ENCODE results near the gene SKI.
A peak's percentile ranks its signal among the peaks of the same experiment; 100 is the strongest.

SKI gene

DNA sequence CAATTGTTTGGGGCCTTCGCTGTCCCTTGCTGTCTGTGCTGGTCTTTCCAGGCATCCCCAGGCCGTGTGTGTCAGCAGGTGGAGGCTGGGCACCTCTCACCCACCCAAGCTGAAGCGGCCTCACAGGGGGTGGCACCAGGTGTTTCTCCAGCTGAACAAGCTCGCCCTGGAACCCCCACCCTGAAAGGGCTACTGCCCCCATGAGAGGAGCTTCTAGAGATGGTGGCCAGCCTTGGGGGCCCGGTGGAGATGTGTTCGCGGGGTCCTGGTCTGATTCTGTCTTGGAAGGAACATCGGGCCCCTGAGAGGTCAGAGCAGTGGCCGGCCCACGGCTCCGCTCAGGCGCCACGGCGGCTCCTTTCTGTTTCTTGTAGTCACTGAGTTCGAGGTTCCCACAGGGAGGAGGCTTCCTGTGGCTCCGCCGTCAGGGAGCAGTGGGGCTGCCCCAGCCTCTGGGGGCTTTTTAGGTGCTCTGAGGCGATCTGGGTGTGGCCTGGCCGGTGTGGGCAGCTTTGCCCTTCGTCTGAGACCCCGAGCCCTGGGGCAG, 46.9 kb downstream of the SKI start:
- DNase-seq (ENCODE audit: low spot score), result no peak

DNA sequence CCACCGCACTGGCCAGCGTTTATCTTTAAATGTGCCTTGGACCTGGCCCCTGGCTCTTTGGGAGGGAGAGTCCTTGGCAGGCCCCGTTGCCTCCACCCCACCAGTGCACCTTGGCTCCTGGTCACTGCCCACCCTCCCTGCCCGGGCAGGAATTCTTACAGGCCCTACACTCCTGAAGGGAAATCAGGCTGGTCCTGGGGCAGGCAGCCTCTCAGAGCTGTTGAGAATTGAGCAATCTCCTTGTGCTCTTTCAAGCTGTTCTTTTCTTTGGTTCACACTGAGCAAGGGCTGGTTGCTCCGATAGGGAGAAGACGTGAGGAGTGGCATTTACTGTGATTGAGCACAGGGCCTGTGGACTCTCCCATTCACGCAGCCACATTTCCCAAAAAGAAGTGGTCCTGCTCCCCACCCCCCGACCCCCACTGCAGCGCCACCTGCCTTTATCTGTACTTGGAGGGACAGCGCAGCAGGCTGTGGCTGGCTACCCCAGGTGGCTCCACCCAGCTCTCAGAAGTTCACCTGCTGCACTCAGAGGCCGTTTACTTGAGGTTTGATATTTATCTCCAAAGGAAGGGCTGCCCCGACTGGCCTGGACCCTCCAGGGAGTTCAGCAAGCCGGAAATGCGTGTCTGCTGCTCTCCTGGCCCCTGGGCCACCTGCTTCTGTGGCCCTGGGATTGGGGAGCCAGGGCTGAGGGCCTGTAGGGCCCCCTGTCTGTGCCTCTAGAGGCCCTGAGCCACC, 47.8 kb downstream of the SKI start:
- DNase-seq (ENCODE audit: low spot score), result peak; percentile 29

DNA sequence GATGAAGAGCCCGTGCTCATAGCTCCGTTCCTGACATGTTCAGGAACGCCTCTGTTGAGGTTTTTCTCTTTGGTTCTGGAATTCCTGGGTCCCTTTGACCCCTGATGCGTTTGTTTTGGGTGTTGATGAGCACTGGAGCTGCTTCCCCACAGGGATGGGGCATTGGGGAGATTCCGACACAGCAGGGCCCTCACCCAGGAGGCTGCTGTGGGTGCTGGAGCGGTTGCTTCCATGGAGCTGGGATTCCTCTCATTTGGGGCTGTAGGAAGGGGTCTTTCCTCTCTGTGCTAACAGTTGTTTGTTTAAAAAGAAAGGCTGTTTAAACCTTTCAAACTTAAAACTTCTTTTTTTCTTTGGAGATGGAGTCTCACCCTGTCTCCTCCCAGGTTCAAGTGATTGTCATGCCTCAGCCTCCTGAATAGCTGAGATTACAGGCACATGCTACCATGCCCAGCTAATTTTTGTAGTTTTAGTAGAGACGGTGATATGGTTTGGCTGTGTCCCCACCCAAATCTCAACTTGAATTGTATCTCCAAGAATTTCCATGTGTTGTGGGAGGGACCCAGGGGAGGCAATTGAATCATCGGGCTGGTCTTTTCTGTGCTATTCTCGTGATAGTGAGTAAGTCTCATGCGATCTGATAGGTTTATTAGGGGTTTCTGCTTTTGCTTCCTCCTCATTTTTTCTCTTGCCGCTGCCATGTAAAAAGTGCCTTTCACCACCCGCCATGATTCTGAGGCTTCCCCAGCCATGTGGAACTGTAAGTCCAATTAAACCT, 48.9 kb downstream of the SKI start:
- DNase-seq (ENCODE audit: low spot score), result no peak

DNA sequence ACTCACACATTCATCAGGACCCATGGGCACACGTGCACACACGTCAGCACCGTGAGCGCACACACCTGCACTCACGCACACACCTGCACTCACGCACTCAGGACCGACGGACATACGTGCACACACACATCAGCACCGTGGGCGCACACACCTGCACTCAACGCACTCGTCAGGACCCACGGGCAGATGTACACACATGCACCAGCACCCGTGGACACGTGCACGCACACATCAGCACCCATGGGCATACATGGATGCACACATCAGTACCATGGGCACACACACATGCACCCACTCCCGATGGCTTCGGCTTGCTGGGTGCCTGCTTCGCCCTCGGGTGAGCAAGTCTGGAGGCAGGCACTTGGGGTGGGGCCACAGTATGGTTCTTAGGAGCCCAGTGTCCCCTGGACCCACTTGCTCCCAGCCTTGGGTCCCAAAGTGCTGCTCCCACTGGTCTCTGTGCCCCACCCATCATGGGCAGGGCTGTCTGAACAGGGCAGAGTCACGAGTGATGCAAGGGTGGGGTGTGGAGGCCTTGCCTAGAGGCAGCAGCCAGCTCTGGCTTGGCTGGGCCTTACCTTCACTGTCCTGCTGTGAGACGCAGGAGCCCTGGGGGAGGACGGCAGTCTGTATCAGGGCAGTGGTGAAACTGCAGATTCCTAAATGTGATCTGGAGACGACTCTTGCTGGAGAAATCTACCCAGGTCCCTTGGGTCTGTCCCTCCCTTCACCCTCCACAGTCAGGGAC, 49.8 kb downstream of the SKI start:
- no peak for DNase-seq (ENCODE audit: low spot score)

DNA sequence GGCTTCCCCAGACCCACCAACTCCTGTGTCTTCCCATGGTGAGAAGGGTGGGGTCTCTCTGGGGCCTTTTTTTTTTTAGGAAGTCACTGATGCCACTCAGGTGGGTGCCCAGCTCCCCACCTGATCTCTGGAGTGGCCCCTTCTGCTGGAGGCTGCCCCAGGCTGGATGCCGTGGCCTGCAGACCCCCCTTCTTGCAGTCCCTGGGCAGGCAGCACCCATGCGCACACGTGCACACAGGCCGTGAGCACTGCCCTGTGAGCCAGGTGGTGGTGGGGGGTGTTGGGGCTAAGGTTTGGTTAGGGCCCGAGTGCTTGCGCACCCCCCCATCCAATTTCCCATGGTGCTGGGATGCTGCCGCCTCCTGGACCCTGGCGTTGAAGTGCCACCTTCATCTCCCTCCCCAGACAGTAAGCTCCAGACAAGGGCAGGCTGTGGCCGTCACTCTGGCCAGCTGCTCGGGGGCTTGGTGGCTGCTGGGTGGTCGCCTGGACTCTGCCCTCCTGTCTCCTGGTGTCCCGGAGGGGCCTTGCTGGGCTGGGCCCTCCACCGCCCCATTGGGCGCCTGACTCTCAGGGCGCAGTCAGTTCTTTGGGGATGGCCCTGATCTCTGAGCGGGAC, 50.6 kb downstream of the SKI start:
- DNase-seq (ENCODE audit: low spot score), result no peak

DNA sequence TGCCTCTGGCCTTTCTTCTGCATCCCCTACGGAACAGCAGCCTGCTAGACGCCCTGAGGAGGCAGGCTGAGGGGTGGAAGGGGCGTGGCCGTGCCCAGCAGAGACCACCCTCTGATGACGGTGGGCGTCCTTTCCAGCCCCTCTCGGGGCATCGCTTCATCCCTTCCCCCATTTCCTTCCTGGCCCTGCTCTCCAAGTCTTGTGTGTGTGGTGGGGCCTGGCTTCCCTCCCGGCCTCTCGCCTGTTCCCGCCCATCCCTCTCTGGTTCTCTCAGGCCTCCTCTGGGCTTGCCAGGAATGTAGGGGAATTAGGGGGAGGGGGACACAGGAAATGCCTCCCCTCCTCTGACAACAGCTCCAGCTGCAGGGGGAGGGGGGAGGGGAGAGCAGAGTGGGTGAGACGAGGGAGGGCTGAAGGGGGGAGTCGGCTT, 51.1 kb downstream of the SKI start:
- DNase-seq (ENCODE audit: low spot score), result no peak

DNA sequence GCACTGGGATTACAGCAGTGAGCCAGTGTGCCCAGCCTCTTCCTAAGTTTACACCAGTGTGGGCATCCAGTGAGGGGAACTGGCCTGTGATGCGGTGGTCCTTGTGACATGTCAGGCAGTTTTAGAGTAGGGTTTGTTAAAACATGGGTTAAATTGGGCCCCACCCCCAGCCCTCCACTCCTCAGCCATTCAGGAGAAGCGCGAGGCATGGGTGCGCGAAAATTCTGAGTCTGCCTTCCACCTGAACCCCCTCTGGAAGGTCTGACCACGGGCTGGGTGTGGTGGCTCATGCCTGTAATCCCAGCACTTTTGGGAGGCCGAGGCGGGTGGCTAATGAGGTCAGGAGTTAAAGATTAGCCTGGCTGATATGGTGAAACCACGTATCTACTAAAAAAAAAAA, 51.7 kb downstream of the SKI start:
- no peak for DNase-seq (ENCODE audit: low spot score)

DNA sequence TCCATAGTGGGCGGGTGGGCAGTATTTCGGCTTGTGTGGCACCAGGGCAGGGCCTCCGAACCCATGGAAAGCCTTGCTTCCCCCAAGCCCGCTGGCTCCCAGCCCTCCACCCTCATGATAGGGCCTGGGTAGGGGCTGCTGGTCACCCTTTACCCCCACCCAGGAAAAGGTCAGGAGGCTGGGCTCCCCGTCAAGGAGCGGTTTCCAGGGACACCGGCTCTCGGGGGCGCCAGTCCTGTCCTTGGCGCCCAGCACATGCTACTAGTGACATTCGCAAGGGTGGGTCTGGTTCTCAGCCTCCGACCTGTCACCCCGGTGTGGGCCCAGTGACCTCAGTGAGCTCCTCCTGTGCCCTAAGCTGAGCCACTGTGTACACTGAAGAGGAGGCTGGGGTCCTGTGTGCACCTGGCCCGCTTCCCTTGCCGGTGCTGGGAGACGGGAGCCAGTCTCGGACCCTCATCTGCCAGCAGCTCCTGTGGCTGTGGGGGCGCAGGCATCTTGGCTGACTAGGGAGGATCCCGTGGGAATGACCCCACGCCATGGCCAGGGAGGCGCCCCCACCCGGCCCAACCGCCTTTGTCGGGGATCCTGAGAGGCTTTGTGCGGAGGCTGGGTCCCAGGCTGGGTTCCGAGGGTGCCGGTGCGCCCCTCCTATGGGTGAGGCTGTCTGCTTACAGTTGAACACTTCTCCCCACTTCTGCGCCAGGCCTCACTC, 54.6 kb downstream of the SKI start:
- no peak for DNase-seq (ENCODE audit: low spot score)

DNA sequence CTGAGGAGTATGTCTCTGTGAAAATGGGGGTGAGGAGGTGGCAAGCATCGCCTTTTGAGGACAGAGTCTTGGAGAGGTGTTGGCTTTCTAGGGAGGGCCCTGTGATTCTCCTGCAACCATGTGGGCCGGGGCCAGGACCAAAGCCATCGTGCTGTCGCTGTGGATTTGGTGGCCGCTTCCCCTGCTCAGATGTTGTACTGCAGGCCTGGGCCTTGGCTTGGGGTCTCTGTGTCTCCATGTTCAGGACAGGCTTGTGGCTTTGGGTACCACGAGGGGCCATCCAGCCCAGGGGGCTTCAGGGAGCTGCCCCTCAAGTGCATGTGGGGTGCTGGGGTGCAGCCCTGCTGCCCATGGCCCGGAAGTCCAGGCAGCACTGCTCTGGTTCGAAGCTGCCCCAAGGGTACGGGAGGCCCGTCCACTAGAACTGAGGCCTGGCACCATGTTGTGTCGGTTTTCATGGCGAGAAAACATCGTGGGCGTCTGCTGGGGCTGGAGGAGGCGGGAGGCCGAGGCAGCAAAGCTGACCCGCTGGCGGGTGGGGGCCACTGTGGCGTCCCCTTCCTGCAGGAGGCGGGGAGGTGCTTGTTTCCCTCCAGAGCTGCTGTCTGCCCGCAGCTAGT, 55.4 kb downstream of the SKI start:
- DNase-seq (ENCODE audit: low spot score), result no peak

DNA sequence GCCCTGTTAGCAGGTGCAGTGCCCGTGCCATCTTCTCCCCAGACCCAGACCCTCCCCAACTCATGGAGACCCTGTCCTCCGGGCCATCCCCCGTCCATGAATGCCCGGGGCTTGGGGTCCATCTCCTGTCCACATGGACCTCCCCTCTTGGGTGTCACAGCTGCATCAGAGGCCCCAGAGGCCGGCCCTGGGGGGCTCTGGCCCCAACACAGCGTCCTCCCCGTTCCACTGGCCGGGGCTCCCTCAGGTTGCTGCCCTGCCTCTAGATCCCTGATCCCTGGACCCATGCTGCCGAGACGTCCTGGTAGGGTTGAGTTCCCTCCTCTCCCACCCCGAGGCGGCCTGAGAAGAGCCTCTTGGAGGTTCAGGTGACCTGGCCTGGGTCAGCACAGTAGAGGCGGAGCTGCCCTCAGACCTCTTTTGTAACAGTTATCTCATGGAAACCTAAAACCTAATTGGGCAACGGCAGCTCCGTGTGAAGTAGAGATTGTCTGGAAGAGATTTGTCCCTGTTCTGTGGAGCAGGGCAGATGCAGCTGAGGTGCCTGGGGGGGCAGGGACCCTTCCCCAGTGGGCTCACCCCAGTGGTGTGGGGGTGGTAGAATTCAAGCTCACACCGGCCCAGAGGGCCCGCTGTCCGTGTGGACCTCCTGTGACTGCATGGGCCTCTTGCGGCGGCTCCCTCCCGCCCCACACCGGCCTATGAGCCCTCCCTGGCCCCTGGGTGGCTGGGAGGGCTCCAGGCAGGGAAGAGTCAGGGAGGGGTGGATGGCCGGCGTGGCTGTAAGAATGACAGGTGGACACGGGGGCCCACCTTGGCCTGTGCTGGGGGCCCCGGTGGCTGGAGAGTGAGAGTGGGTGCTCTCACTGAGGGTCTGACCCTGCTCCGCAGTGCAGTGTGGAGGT, 56.1 kb downstream of the SKI start:
- DNase-seq (ENCODE audit: low spot score), result no peak

DNA sequence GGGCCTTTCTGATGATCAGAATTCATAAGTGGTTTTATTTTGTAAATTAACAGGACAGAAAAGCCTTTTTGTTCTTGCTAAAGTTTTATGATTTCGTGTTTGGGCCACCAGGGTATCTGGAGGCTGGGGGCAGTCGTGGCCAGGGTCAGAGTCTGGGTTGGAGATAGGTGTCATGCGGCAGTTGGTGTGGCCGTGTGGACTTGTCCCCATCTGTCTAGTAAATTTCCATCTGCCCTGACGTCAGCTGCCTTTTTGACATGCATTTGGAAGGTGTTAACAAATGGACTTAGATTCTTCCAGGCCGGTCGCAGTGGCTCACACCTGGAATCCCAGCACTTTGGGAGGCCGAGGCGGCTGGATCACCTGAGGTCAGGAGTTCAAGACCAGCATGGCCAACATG, 56.8 kb downstream of the SKI start:
- no peak for DNase-seq (ENCODE audit: low spot score)

DNA sequence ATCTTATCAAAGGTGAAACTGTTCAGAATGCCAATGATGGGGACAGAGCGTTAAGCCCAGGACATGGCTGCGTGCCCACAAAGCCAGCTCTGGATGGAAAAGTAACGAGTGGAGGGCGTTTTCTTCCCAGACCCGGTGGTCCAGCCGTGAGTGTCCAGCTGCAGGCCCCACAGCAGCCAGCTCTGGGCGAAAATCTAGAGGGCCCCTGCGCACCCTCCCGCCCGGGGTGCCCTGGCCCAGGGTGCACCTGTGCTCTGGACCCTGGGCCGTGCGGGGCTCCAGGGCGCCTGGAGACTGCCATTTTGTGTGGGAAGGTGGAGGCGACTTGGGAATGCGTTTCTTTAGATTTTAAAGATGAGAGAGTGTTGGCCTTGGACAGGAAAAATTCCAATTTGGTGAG, 58.8 kb downstream of the SKI start:
- no peak for DNase-seq (ENCODE audit: low spot score)

DNA sequence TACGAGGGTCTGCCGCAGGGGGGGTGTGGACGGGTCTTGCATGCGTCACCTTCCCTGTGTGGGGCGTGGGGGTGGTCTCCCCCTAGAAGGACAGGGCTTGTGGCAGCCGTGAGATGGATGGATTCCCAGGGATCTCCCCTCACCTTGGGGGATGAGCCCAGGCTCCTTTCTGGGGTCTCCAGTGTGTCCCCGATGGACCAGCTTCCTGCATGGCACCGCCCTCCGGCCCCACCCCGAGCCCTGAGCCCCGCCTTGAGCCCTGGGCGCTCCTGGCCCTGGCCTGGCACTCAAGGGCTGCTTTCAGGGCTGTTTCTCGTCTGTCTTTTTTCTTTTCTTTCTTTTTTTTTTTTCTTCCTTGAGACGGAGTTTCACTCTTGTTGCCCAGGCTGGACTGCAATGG, 59.5 kb downstream of the SKI start:
- DNase-seq (ENCODE audit: low spot score), result no peak

DNA sequence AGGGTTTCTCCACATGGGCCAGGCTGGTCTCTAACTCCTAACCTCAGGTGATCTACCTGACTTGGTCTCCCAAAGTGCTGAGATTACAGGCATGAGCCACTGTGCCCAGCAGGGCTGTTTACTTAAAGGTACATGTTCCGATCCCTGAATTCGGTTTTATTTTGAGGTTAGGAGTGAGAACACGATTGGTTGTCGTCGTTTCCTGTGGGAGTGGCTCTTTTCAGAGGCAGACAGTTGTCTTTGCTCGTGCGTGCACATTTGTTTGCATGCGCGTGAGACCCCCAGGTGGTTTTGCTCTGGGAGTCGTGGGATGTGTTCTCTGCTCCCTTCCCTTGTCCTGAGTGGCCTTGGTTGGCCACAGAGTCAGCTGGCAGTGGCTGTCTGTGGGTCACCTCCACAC, 60.2 kb downstream of the SKI start:
- DNase-seq (ENCODE audit: low spot score), result no peak

DNA sequence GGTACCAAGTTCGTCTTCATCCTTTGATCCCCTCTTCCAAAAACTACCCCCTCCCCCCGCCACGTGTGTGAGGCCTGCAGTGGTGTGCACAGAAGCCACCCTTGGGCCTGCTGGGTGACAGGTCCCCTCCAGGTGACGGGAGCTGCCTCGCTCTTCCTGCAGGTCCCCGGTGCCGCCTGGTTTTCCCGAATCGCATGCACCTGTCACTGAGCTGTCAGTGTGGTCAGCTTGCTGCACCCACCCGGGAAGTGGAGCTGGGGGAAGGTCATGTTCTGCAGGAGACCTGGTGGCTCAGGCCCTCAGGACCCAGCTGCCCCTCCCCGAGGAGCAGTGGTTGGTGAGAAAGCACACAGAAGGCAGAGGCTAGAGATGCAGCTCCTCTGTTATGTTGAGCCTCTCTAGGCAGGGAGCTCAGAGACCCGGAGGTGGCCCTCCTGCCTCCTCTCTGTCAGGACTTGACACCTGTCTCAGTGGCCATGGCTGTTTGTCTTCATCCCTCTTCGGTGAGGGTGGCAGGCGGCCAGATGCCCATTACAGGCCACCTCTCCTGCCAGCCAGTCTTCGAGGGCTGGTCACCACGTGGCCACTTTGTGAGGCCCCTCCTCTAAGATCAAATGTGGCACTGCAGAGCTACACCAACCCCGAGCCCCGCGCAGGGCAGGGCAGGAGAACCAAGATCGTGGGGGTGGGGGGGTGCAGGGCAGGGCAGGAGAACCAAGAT, 60.9 kb downstream of the SKI start:
- DNase-seq (ENCODE audit: low spot score), result no peak

DNA sequence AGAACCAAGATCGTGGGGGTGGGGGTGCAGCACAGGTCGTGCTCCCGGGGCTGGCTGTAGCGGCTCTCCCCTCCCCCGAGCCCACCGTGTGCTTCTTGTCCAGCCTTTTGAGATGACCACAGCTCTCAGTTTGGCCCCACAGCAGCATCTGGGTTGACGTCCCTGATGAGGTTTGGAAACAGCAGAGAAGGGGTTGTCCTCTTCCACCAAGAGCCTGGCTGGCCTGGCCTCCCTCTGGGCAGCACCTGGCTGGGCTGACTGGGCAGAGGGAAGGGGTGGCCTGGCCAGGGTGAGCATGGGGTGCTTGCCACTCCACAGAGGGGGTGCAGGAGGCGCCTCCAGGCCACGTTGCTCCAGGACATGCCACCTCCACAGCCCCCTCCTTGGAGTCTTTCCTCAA, 61.5 kb downstream of the SKI start:
- DNase-seq (ENCODE audit: low spot score), result no peak

DNA sequence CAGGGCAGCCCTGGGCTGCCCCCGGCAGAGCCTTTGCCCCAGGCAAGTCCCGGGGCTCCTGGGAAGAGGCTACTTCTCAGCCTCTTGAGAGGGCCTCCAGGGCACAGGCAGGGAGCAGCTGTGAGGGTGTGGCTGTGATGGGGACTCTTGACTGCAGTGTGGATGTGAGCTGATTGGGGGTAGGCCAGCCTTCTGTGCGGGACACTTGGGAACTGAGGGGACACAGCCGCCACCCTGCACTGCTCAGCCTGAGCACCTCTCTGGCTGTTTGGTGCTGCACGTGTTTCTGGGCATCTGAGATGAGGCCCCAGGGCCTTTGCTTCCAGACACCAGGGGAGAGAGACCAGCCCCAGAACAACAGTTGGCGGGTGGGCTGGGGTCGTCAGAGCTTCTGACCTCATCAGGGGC, 62.1 kb downstream of the SKI start:
- no peak for DNase-seq (ENCODE audit: low spot score)

DNA sequence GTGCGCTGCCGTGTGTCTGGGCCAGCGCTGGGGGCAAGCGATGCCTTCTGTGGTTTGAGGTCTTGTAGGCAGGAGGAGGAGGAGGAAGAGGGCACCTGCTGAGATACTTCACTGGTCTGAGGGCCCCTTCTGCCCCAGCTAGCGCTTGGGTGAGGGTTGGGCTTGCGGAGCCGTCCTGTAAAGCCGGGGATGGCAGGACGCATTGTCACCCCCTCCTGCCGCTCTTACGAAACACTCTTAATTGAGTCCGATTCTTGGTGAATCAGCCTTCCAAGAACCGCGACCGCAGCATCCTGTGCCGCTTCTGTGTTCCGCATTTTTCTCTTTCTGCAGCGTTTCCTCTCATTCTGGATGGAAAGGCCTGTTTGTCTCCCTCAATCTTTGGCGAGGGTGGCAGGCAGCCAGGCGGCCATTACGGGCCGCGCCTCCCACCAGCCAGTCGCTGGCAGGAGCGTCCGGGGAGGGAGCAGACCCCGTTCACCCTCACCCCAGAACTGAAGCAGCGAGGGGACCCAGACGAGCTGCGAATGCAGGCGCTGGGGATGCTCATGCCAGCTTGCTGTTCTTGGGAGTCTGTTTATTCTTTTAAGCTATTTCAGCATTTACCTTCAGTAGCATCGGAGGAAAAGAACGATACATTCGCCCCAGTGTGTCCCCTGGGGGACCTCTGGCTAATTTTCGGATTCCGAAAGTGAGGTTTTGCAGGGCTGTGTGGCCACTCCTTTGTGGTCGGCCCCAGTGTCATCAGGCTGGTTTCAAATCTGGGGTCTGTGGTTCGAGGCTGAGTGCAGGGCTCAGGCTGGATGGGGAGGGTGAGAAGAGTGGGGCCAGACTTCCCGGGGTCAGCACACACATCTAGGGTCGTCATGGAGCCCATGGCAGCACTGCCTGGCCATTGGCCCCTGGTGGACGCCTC, 62.7 kb downstream of the SKI start:
- DNase-seq (ENCODE audit: low spot score), result no peak

All from SK-N-DZ (cell line).